ENCODE measurements around the gene MRPS7. TPM values are rescaled to one million over a fixed set of nuclear protein-coding genes. Genes with fewer than 3 reads are reported as not detected.

MRPS7 gene
- polyA plus RNA-seq, 1 donor from 2014 or later = 63.3 TPM

DNA sequence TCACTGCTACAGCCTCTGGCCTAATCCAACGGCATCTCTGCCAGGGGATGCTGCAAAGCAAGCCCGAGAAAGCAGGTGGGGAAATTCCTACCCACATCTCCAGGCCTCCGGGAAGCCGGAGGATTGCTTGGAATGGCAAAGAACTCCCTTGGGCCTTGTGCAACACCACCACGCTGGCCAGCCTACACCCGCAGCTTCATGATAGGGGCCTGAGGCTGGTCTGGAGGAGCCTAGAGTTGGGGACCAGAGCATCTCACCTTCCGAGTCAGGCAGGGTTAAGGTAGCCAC, 20.6 kb upstream of the MRPS7 start:
- no peak for TF ChIP-seq CTCF (IDR thresholded peaks at IDR 0.05; ENCODE audit: poor library complexity, severe bottlenecking)
- no peak for TF ChIP-seq RAD21 (conservative IDR thresholded peaks at IDR 0.05)
- TF ChIP-seq POLR2AphosphoS5 (IDR thresholded peaks at IDR 0.05) = no peak
- no peak for TF ChIP-seq EP300 (conservative IDR thresholded peaks at IDR 0.05; ENCODE audit: poor library complexity, severe bottlenecking)
- no peak for TF ChIP-seq SMC3 (conservative IDR thresholded peaks at IDR 0.05; ENCODE audit: poor library complexity)
- TF ChIP-seq TAF1 (IDR thresholded peaks at IDR 0.05; ENCODE audit: low read depth) = no peak
- no peak for TF ChIP-seq MXI1 (conservative IDR thresholded peaks at IDR 0.05; ENCODE audit: poor library complexity, severe bottlenecking)
- no peaks in the 10 kb centered on the region for H3K36me3 ChIP-seq (ENCODE audit: insufficient read depth, low read length)
- no peak overlapping the region for H3K4me2 ChIP-seq (ENCODE audit: low read length)
- H3K9ac ChIP-seq (ENCODE audit: low read length) = no peak overlapping the region
- H3K9me2 ChIP-seq (ENCODE audit: insufficient read depth, low read length) = no peaks in the 10 kb centered on the region
- H3K27ac ChIP-seq (ENCODE audit: low read length) = no peak overlapping the region
- H4K20me1 ChIP-seq (ENCODE audit: insufficient read depth) = no peaks in the 10 kb centered on the region
- no peaks in the 10 kb centered on the region for H3F3A ChIP-seq (ENCODE audit: insufficient read depth, low read length, poor library complexity, severe bottlenecking)
- H3K9me3 ChIP-seq (ENCODE audit: low read length) = no peaks in the 10 kb centered on the region
- no peak overlapping the region for H3K4me3 ChIP-seq (ENCODE audit: low read length)
- H2AFZ ChIP-seq (ENCODE audit: low read depth, low read length) = no peak overlapping the region
- H3K79me2 ChIP-seq (replicated peaks; ENCODE audit: insufficient read depth, low read length) = no peaks in the 10 kb centered on the region
- no peaks in the 10 kb centered on the region for H3K27me3 ChIP-seq (ENCODE audit: insufficient read depth, low read depth, low read length)

GRCh38 chr17:75241502-75241901, 20.2 kb upstream of the MRPS7 start:
- Histone ChIP-seq H3K9ac (ENCODE audit: low read length) (no peak overlapping the region), H2AFZ (ENCODE audit: low read depth, low read length) (no peak overlapping the region), H4K20me1 (ENCODE audit: insufficient read depth) (no peaks in the 10 kb centered on the region), H3K9me2 (ENCODE audit: insufficient read depth, low read length) (no peaks in the 10 kb centered on the region), H3K27ac (ENCODE audit: low read length) (no peak overlapping the region), H3K79me2 (replicated peaks; ENCODE audit: insufficient read depth, low read length) (no peaks in the 10 kb centered on the region), H3F3A (ENCODE audit: insufficient read depth, low read length, poor library complexity, severe bottlenecking) (no peaks in the 10 kb centered on the region), H3K27me3 (ENCODE audit: insufficient read depth, low read depth, low read length) (no peaks in the 10 kb centered on the region), H3K36me3 (ENCODE audit: insufficient read depth, low read length) (no peaks in the 10 kb centered on the region), H3K4me3 (ENCODE audit: low read length) (no peak overlapping the region), H3K9me3 (ENCODE audit: low read length) (no peaks in the 10 kb centered on the region), H3K4me2 (ENCODE audit: low read length) (no peak overlapping the region)
- TF ChIP-seq, protein P1, sequence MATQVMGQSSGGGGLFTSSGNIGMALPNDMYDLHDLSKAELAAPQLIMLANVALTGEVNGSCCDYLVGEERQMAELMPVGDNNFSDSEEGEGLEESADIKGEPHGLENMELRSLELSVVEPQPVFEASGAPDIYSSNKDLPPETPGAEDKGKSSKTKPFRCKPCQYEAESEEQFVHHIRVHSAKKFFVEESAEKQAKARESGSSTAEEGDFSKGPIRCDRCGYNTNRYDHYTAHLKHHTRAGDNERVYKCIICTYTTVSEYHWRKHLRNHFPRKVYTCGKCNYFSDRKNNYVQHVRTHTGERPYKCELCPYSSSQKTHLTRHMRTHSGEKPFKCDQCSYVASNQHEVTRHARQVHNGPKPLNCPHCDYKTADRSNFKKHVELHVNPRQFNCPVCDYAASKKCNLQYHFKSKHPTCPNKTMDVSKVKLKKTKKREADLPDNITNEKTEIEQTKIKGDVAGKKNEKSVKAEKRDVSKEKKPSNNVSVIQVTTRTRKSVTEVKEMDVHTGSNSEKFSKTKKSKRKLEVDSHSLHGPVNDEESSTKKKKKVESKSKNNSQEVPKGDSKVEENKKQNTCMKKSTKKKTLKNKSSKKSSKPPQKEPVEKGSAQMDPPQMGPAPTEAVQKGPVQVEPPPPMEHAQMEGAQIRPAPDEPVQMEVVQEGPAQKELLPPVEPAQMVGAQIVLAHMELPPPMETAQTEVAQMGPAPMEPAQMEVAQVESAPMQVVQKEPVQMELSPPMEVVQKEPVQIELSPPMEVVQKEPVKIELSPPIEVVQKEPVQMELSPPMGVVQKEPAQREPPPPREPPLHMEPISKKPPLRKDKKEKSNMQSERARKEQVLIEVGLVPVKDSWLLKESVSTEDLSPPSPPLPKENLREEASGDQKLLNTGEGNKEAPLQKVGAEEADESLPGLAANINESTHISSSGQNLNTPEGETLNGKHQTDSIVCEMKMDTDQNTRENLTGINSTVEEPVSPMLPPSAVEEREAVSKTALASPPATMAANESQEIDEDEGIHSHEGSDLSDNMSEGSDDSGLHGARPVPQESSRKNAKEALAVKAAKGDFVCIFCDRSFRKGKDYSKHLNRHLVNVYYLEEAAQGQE (IDR thresholded peaks at IDR 0.05; ENCODE audit: borderline replicate concordance) = no peak

DNA sequence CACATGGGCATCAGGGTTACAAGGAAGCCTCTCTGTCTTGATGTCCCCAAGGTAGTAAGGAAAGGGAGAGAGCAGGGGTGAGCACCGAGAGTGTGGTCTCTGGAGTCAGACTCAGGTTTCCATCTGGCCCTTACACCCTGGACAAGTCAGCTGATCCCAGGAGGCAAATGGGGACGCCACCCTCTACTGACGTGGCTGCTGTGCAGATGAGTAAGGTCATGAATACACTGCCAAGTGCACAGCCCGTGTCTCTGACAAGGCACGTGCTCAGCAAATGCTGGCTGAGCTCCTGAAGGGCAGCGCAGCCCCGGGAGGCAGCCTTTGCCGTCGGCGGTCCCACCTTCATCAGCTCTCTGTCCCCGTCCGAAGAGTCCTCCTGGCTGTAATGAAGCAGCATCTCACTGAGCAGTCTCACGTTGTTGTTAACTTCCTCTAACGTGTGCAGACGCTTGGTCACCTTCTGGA, 19.7 kb upstream of the MRPS7 start:
- Histone ChIP-seq H3K9ac (ENCODE audit: low read length) (no peak overlapping the region), H3K9me3 (ENCODE audit: low read length) (no peaks in the 10 kb centered on the region), H3K9me2 (ENCODE audit: insufficient read depth, low read length) (no peaks in the 10 kb centered on the region), H3K27ac (ENCODE audit: low read length) (no peak overlapping the region), H4K20me1 (ENCODE audit: insufficient read depth) (no peaks in the 10 kb centered on the region), H3F3A (ENCODE audit: insufficient read depth, low read length, poor library complexity, severe bottlenecking) (no peaks in the 10 kb centered on the region), H3K36me3 (ENCODE audit: insufficient read depth, low read length) (no peaks in the 10 kb centered on the region), H3K27me3 (ENCODE audit: insufficient read depth, low read depth, low read length) (no peaks in the 10 kb centered on the region), H3K4me3 (ENCODE audit: low read length) (no peak overlapping the region), H3K4me2 (ENCODE audit: low read length) (no peak overlapping the region), H3K79me2 (replicated peaks; ENCODE audit: insufficient read depth, low read length) (no peaks in the 10 kb centered on the region), H2AFZ (ENCODE audit: low read depth, low read length) (no peak overlapping the region)
- TF ChIP-seq TAF1 (IDR thresholded peaks at IDR 0.05; ENCODE audit: low read depth) = no peak
- no peak for TF ChIP-seq EZH2 (IDR thresholded peaks at IDR 0.05; ENCODE audit: borderline replicate concordance, insufficient read depth, low read length, poor library complexity, severe bottlenecking)
- TF ChIP-seq SMC3 (conservative IDR thresholded peaks at IDR 0.05; ENCODE audit: poor library complexity) = no peak
- no peak for TF ChIP-seq EP300 (conservative IDR thresholded peaks at IDR 0.05; ENCODE audit: poor library complexity, severe bottlenecking)
- TF ChIP-seq POLR2AphosphoS5 (IDR thresholded peaks at IDR 0.05) = no peak
- TF ChIP-seq, protein P1 (IDR thresholded peaks at IDR 0.05; ENCODE audit: borderline replicate concordance) = no peak
